GM12878 (cell line): Measurements from ENCODE around the gene PRKCB. TPM values are rescaled to one million over a fixed set of nuclear protein-coding genes. Genes with fewer than 3 reads are reported as not detected.

ENCODE experiments used
- ATAC-seq: fragments of 200-7000 bp; cut with Tn5 transposase; 3 replicates; pipeline ENCODE4 v1.9.1; 2020; ENCODE audit warnings: mild to moderate bottlenecking, moderate library complexity
- BruUV-seq: library from RNA; stranded (reverse); fragments of 400-500 nt; replicated peaks from 2 replicates; lab custom pipeline; 2021; lab: Mats Ljungman, UMichigan
- CTCF ChIA-PET: fragments of 300-600 bp; sonication (Branson Sonifier 250); formaldehyde crosslinking; extraction: SDS; loops from one replicate; lab custom pipeline; 2021; ENCODE audit warnings: inconsistent platforms; lab: Yijun Ruan, JAX
- POLR2A ChIA-PET: fragments of 350-600 bp; formaldehyde crosslinking; extraction: SDS; loops from one replicate; lab custom pipeline; 2021; ENCODE audit warnings: inconsistent platforms; lab: Charles Lee
- RAD21 ChIA-PET: fragments of 300-600 bp; sonication (Branson Sonifier 250); formaldehyde crosslinking; loops from one replicate; lab custom pipeline; 2023; ENCODE audit warnings: antibody characterized with exemption; ENCODE audit not compliant: unreplicated experiment; lab: Charles Lee
- SMC1A ChIA-PET: fragments of 300-600 bp; sonication (Branson Sonifier 250); formaldehyde crosslinking; loops from one replicate; lab custom pipeline; 2023; ENCODE audit not compliant: unreplicated experiment, uncharacterized antibody; lab: Charles Lee
- DNase-seq: peaks from one replicate; pipeline ENCODE4 v3.0.0-alpha.2; 2011; ENCODE audit warnings: low read depth, low spot score
- FAIRE-seq: peaks from 3 replicates; lab custom pipeline; 2011; peaks lifted over from hg19 to GRCh38; lab: Jason Lieb, UNC
- H2AFZ ChIP-seq: 2 replicates; pipeline ENCODE4 v1.6.0; 2011; ENCODE audit warnings: low read depth, low read length, control low read depth; ENCODE audit not compliant: control insufficient read depth
- H3K27ac ChIP-seq: 2 replicates; pipeline ENCODE4 v1.5.1; 2011; ENCODE audit warnings: control low read depth; ENCODE audit not compliant: control insufficient read depth, insufficient read depth
- H3K27me3 ChIP-seq, 2 experiments: replicated peaks in 1 of 2; 2 replicates each; pipeline versions ENCODE4 v1.6.0 to v1.6.1; 2011; ENCODE audit warnings: low read length in 1 of 2; ENCODE audit not compliant: control insufficient read depth in 2 of 2, insufficient read depth in 2 of 2
- H3K36me3 ChIP-seq, 2 experiments: 2 replicates each; pipeline ENCODE4 v1.5.1; 2011; ENCODE audit warnings: low read length in 1 of 2; ENCODE audit not compliant: control insufficient read depth in 2 of 2, insufficient read depth in 2 of 2
- H3K4me1 ChIP-seq: 2 replicates; pipeline ENCODE4 v1.6.1; 2011; ENCODE audit warnings: mild to moderate bottlenecking, low read length, moderate library complexity, mixed read lengths; ENCODE audit not compliant: control insufficient read depth, insufficient read depth
- H3K4me2 ChIP-seq: 2 replicates; pipeline ENCODE4 v1.6.0; 2011; ENCODE audit warnings: control low read depth; ENCODE audit not compliant: control insufficient read depth, insufficient read depth
- H3K4me3 ChIP-seq: fragments of 200-600 bp; sonication (generic); 2 replicates; pipeline ENCODE4 v1.5.1; 2016
- H3K79me2 ChIP-seq: 2 replicates; pipeline ENCODE4 v1.6.0; 2011; ENCODE audit warnings: low read length; ENCODE audit not compliant: control insufficient read depth, insufficient read depth
- H3K9ac ChIP-seq: 2 replicates; pipeline ENCODE4 v1.8.0; 2011; ENCODE audit warnings: low read length, control low read depth, mixed read lengths; ENCODE audit not compliant: control insufficient read depth, insufficient read depth
- H3K9me3 ChIP-seq: replicated peaks from 3 replicates; pipeline ENCODE4 v1.5.1; 2011; ENCODE audit warnings: mild to moderate bottlenecking, low read length; ENCODE audit not compliant: control insufficient read depth, insufficient read depth
- H4K20me1 ChIP-seq: 2 replicates; pipeline ENCODE4 v1.6.0; 2011; ENCODE audit not compliant: control insufficient read depth, insufficient read depth
- BHLHE40 ChIP-seq, 2 experiments: fragments of 450-650 bp in 1 of 2; IDR thresholded peaks; 2 replicates each; pipeline ENCODE4 v1.6.1; 2011 to 2017; ENCODE audit warnings: low read depth in 2 of 2, borderline replicate concordance in 1 of 2, improper control_type of control experiment in 1 of 2, low read length in 1 of 2, mild to moderate bottlenecking in 1 of 2
- EZH2 ChIP-seq: IDR thresholded peaks from 2 replicates; pipeline ENCODE4 v1.6.1; 2012; ENCODE audit warnings: low read depth, mild to moderate bottlenecking, control low read depth, inconsistent platforms, low read length, borderline replicate concordance; ENCODE audit not compliant: control insufficient read depth
- KDM1A ChIP-seq: fragments of 200-600 bp; sonication (generic); IDR thresholded peaks from 2 replicates; pipeline ENCODE4 v1.6.1; 2016; ENCODE audit warnings: borderline replicate concordance
- MTA3 ChIP-seq: IDR thresholded peaks from 2 replicates; pipeline ENCODE4 v1.6.1; 2012; ENCODE audit warnings: low read length, inconsistent platforms, borderline replicate concordance
- NRF1 ChIP-seq: conservative IDR thresholded peaks from 2 replicates; pipeline ENCODE4 v1.6.1; 2011; ENCODE audit warnings: mild to moderate bottlenecking, low read depth, low read length, improper control_type of control experiment
- POLR2A ChIP-seq: IDR thresholded peaks from 2 replicates; pipeline ENCODE4 v1.6.1; 2011; ENCODE audit warnings: low read depth, mild to moderate bottlenecking, low read length
- TCF12 ChIP-seq: IDR thresholded peaks from 2 replicates; pipeline ENCODE4 v1.6.1; 2011; ENCODE audit warnings: low read depth, mild to moderate bottlenecking, low read length
- ZNF24 ChIP-seq: fragments of 450-650 bp; IDR thresholded peaks from 2 replicates; pipeline ENCODE4 v1.6.1; 2017; ENCODE audit warnings: antibody characterized with exemption, mild to moderate bottlenecking
- WGBS: methylation state at CpG from one replicate; pipeline ENCODE4 v1.1.6; 2016; ENCODE audit warnings: low lambda C conversion rate; ENCODE audit not compliant: insufficient replicate concordance, insufficient coverage; ENCODE audit errors: missing lambda C conversion rate; 5-methylcytosine and 5-hydroxymethylcytosine counted together
- in situ Hi-C: fragments of 300-500 bp; cut with MboI; formaldehyde crosslinking; loops from 9 replicates; pipeline ENCODE4 v1.14.3; 2018; ENCODE audit warnings: mixed read lengths
- intact Hi-C: fragments of 100-400 bp; cut with micrococcal nuclease; formaldehyde crosslinking; loops from one replicate; pipeline ENCODE4 v1.14.2; 2022; ENCODE audit not compliant: unreplicated experiment
- polyA plus RNA-seq, 11 experiments: library from polyadenylated mRNA; depleted of rRNA in 4 of 11; unstranded in 6 of 11; stranded (reverse) in 5 of 11; fragments of >200 nt; fragmentation: Nextera tagmentation in 4 of 11; fragmentation: Illumina TruSeq in 1 of 11; extraction: Ambion mirVana in 4 of 11; extraction: Trizol in 1 of 11; gene quantifications; 1 replicate in 1 of 11; 2 replicates in 10 of 11; pipeline versions ENCODE4 v1.2.1 to v1.2.3, GENCODE V29; 2011 to 2016; ENCODE audit warnings: inconsistent platforms in 2 of 11, missing spikeins in 2 of 11, low read depth in 1 of 11
- total RNA-seq, 4 experiments: library from RNA; depleted of rRNA in 3 of 4; stranded (reverse); fragments of >200 nt in 3 of 4; fragmentation: Illumina TruSeq in 1 of 4; extraction: Trizol in 1 of 4; gene quantifications; 2 replicates each; pipeline versions ENCODE4 v1.2.1 to v1.2.3, GENCODE V29; 2013 to 2021
- TF ChIP-seq, protein P1 (sequence below): fragments of 450-650 bp; IDR thresholded peaks from 2 replicates; pipeline ENCODE4 v1.6.1; 2017; ENCODE audit warnings: mild to moderate bottlenecking, moderate library complexity

PRKCB gene
- total and polyA plus RNA-seq, 10 of the 15 experiments (the other 5 are each of a cell fraction or from before 2014, with no cell fraction given), result 21.4 to 158 (median 97.3) TPM

DNA sequence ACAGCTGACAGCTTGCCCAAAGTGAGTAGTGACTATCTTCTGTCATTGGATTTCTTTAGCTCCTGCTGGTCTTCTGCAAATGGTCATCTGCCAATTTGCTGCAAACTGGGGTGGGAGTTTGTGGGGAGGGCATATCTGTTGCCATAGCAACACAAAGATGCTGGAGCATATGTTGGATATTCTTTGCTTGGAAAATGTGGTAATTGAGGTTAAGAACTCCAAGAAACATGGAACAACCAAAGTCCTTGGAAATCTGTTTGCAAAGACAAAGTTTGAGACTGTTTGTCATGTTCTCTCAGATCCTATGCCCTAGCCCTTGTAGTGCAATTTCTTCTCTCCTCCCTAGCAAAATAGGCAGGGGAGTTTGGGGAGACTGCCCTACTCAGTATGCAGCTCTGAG, 155.3 kb downstream of the PRKCB start:
- in situ Hi-C loops, result no loop called here
- Histone ChIP-seq H3K27me3 (no peaks in the 10 kb centered on the region), H2AFZ (no peak overlapping the region), H4K20me1 (no peaks in the 10 kb centered on the region), H3K9me3 (no peaks in the 10 kb centered on the region), H3K79me2 (peaks cover 6% of the 10 kb centered on the region), H3K4me1 (peaks cover 15% of the 10 kb centered on the region), H3K27ac (no peak overlapping the region), H3K4me3 (no peak overlapping the region), H3K9ac (no peak overlapping the region), H3K4me2 (no peak overlapping the region), H3K36me3 (peaks cover 3 to 16% of the 10 kb centered on the region in 2 experiments)
- RAD21 ChIA-PET, result no interaction called here
- POLR2A ChIA-PET, result interaction anchor here (0.9 kb wide), 1 partner anchor 150 kb away, joined by 3 read pairs; no protein-coding TSS in a partner anchor
- TF ChIP-seq EZH2 (no peak), KDM1A (no peak)
- DNase-seq, result no peak
- CTCF ChIA-PET, result interaction anchor here (1.1 to 6.5 kb wide), 3 partner anchors 20 to 188 kb away, joined by 3 to 25 read pairs (median 4); no protein-coding TSS in a partner anchor
- no peak for ATAC-seq
- SMC1A ChIA-PET, result interaction anchor here (0.7 to 2.7 kb wide), 5 partner anchors 19 to 188 kb away, joined by 3 to 7 read pairs (median 3); no protein-coding TSS in a partner anchor
- intact Hi-C loops, result no loop called here
- FAIRE-seq, result no peak
- BruUV-seq, result no TSS peak

GRCh38 chr16:23994615-23995014, 158.8 kb downstream of the PRKCB start:
- RAD21 ChIA-PET, result interaction anchor here (0.8 to 1.3 kb wide), 3 partner anchors 15 to 157 kb away, joined by 3 to 7 read pairs (median 3); no protein-coding TSS in a partner anchor
- TF ChIP-seq MTA3 (no peak), TCF12 (no peak), NRF1 (no peak), ZNF24 (no peak), POLR2A (no peak), BHLHE40 (IDR thresholded peaks at IDR 0.05; ENCODE audit: borderline replicate concordance in 1 of 2, low read depth in 2 of 2, low read length in 1 of 2) (no peak)
- TF ChIP-seq, protein P1, sequence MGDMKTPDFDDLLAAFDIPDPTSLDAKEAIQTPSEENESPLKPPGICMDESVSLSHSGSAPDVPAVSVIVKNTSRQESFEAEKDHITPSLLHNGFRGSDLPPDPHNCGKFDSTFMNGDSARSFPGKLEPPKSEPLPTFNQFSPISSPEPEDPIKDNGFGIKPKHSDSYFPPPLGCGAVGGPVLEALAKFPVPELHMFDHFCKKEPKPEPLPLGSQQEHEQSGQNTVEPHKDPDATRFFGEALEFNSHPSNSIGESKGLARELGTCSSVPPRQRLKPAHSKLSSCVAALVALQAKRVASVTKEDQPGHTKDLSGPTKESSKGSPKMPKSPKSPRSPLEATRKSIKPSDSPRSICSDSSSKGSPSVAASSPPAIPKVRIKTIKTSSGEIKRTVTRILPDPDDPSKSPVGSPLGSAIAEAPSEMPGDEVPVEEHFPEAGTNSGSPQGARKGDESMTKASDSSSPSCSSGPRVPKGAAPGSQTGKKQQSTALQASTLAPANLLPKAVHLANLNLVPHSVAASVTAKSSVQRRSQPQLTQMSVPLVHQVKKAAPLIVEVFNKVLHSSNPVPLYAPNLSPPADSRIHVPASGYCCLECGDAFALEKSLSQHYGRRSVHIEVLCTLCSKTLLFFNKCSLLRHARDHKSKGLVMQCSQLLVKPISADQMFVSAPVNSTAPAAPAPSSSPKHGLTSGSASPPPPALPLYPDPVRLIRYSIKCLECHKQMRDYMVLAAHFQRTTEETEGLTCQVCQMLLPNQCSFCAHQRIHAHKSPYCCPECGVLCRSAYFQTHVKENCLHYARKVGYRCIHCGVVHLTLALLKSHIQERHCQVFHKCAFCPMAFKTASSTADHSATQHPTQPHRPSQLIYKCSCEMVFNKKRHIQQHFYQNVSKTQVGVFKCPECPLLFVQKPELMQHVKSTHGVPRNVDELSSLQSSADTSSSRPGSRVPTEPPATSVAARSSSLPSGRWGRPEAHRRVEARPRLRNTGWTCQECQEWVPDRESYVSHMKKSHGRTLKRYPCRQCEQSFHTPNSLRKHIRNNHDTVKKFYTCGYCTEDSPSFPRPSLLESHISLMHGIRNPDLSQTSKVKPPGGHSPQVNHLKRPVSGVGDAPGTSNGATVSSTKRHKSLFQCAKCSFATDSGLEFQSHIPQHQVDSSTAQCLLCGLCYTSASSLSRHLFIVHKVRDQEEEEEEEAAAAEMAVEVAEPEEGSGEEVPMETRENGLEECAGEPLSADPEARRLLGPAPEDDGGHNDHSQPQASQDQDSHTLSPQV, result no peak

More at GRCh38 chr16:23994615-23995014, 158.8 kb downstream of the PRKCB start:
- Histone ChIP-seq H3K27ac (no peak overlapping the region), H3K4me2 (no peak overlapping the region), H3K9me3 (no peaks in the 10 kb centered on the region; the same call in 2 of the 3 replicates), H3K9ac (no peak overlapping the region), H3K27me3 (no peaks in the 10 kb centered on the region), H2AFZ (no peak overlapping the region), H3K4me3 (no peak overlapping the region), H3K79me2 (no peaks in the 10 kb centered on the region; the same call in none of the 2 replicates), H4K20me1 (no peaks in the 10 kb centered on the region; the same call in 1 of the 2 replicates), H3K36me3 (peaks cover 6 to 28% of the 10 kb centered on the region in 2 experiments), H3K4me1 (peaks cover 8% of the 10 kb centered on the region)
- DNase-seq, result no peak
- in situ Hi-C loops, result no loop called here
- no peak for FAIRE-seq
- POLR2A ChIA-PET, result no interaction called here
- CTCF ChIA-PET, result interaction anchor here (0.6 to 6.5 kb wide), 2 partner anchors 16 to 194 kb away, joined by 3 to 25 read pairs; no protein-coding TSS in a partner anchor
- no peak for ATAC-seq
- no TSS peak for BruUV-seq
- intact Hi-C loops, result no loop called here
- WGBS, result 90% methylated on average over 1 of the region's 1 CpG
- SMC1A ChIA-PET, result interaction anchor here (1.0 kb wide), 1 partner anchor 16 kb away, joined by 3 read pairs; no protein-coding TSS in a partner anchor
